Esophagus (tissue), 2 donors: ENCODE data around the gene TACC2. TPM values are rescaled to one million over a fixed set of nuclear protein-coding genes. Genes with fewer than 3 reads are reported as not detected.

Source experiments
- H3K27ac ChIP-seq, 2 donors: one replicate each; pipeline ENCODE4 v1.5.1; 2013; ENCODE audit warnings: low read depth in 2 of 2, mild to moderate bottlenecking in 2 of 2, inconsistent platforms in 1 of 2, low read length in 1 of 2, moderate library complexity in 1 of 2
- H3K27me3 ChIP-seq, 2 donors: one replicate each; pipeline ENCODE4 v1.6.1; 2013; ENCODE audit warnings: low read length in 2 of 2, control low read depth in 1 of 2, mild to moderate bottlenecking in 1 of 2; ENCODE audit not compliant: insufficient read depth in 2 of 2, control insufficient read depth in 1 of 2
- H3K36me3 ChIP-seq, 2 donors: one replicate each; pipeline ENCODE4 v1.6.1; 2013; ENCODE audit warnings: low read length in 1 of 2; ENCODE audit not compliant: control insufficient read depth in 2 of 2, insufficient read depth in 2 of 2
- H3K4me1 ChIP-seq, 2 donors: one replicate each; pipeline ENCODE4 v1.6.1; 2013; ENCODE audit warnings: low read length in 1 of 2; ENCODE audit not compliant: control insufficient read depth in 2 of 2, insufficient read depth in 2 of 2
- H3K4me3 ChIP-seq, 2 donors: one replicate each; pipeline ENCODE4 v1.5.1; 2013; ENCODE audit warnings: low read length in 2 of 2, mild to moderate bottlenecking in 2 of 2, low read depth in 1 of 2, moderate library complexity in 1 of 2
- H3K9me3 ChIP-seq, 2 donors: one replicate each; pipeline ENCODE4 v1.6.1; 2013; ENCODE audit warnings: mild to moderate bottlenecking in 2 of 2, low read depth in 1 of 2, low read length in 1 of 2, moderate library complexity in 1 of 2; ENCODE audit not compliant: control insufficient read depth in 2 of 2, insufficient read depth in 1 of 2
- WGBS, 2 donors: extraction: QIAGEN DNeasy Blood & Tissue Kit; methylation state at CpG; one replicate each; pipeline ENCODE4 v1.1.7; 2013; 5-methylcytosine and 5-hydroxymethylcytosine counted together
- polyA plus RNA-seq, 2 donors: library from polyadenylated mRNA; stranded (reverse); fragments of 200-250 nt; gene quantifications; one replicate each; pipeline ENCODE4 v1.2.3, GENCODE V29; 2013
- donor health status: healthy with polysubstance abuse.
- donor health status: Bipolar disorder and iron deficiency.

Gene TACC2
- polyA plus RNA-seq, 2 donors = 47.8 to 51.8 TPM

DNA sequence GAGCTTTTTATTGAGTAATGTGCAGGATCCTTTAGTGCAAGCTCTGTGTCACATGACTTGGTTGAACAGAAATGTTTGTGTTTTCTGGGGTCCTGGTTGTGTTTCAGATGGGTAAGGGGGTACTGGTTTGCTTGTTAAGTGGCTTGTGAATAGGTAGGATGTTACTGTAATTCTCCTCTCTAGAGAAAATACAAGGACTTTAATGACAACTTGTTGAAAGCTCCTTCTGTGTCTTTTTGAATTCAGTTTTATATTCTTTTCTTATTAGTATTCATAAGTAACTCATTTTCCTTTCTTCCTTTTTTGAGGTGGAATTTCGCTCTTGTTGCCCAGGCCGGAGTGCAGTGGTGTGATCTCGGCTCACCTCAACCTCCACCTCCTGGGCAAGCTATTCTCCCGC is 196.7 kb downstream of the TACC2 start:
- peaks cover 0 to 2% of the 10 kb centered on the region in 2 donors for H3K4me1 ChIP-seq
- H3K9me3 ChIP-seq = no peaks in the 10 kb centered on the region
- WGBS, 2 donors = 99 to 100% methylated on average over 4 of the region's 4 CpGs
- no peaks in the 10 kb centered on the region for H3K27me3 ChIP-seq
- H3K36me3 ChIP-seq = peaks cover 0 to 2% of the 10 kb centered on the region in 2 donors
- no peak overlapping the region for H3K4me3 ChIP-seq
- H3K27ac ChIP-seq = no peak overlapping the region

DNA sequence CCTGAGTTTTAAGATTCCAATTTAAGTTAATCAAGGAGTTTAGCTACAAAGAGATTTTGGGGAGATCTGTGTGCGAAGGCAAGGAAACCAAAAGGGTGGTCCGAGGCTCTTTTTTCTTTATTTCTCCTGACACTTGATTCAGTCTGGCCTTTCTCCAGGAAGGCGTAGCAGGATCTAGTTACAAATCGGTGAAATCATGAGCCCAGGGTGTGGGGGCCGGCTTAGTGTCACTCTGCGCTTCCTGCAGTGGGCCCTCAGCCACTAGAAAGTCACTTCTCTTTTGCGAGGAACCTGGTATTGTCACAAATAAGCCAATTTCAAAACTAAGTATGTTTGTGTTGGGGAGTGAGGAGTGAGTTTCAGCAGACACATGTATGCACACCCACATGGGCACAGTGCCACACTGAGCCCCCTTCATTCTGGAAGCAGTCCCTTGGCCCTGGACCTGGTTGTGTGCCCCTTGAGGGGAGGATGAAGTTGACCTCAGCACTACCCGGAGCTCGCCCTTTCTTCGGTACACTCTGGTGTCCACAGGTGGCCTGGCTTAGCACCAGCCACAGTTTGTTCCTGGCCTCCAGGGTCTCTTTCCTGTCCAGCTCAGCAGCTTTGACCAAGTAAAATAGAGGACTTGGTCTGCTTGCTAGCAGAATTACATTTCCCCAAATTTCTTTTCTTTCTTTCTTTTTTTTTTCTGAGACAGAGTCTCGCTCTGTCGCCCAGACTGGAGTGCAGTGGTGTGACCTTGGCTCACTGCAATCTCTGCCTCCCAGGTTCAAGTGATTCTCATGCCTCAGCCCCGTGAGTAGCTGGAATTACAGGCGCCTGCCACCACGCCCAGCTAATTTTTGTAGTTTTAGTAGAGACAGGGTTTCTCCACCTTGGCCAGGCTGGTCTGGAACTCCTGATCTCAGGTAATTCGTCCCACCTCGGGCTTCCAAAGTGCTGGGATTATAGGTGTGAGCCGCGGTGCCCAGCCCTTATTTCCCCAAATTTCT is 198.2 kb downstream of the TACC2 start:
- Histone ChIP-seq H3K36me3 (peaks cover 0 to 2% of the 10 kb centered on the region in 2 donors), H3K27me3 (no peaks in the 10 kb centered on the region), H3K27ac (no peak overlapping the region), H3K9me3 (no peaks in the 10 kb centered on the region), H3K4me1 (peaks cover under 1 to 3% of the 10 kb centered on the region in 2 donors), H3K4me3 (no peak overlapping the region)
- WGBS, 2 donors = 85% methylated on average over 19 of the region's 19 CpGs

DNA sequence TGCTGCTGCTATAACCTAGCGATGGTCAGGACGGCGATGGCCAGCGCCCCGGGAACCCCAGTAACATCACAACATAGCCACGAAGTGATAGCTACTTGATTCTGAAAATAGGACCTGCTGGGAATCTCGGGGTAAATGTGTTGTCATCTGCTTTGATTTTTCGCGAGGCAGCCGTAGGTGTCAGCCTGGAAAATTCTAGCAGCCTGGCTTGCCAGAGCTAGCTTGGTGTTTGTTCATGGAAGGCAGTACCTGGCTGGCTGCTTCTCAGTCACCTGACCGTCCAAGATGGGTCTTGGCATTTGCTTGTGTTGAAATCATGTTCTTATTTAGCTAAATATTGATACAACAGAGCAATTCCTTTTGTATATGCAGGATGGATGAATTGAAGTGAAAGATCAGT is 199.7 kb downstream of the TACC2 start:
- H3K36me3 ChIP-seq = peaks cover 0 to 2% of the 10 kb centered on the region in 2 donors
- WGBS, 2 donors = 88 to 89% methylated on average over 11 of the region's 11 CpGs
- no peak overlapping the region for H3K27ac ChIP-seq
- peaks cover 2 to 3% of the 10 kb centered on the region in 2 donors for H3K4me1 ChIP-seq
- no peak overlapping the region for H3K4me3 ChIP-seq
- H3K9me3 ChIP-seq = no peaks in the 10 kb centered on the region
- no peaks in the 10 kb centered on the region for H3K27me3 ChIP-seq

DNA sequence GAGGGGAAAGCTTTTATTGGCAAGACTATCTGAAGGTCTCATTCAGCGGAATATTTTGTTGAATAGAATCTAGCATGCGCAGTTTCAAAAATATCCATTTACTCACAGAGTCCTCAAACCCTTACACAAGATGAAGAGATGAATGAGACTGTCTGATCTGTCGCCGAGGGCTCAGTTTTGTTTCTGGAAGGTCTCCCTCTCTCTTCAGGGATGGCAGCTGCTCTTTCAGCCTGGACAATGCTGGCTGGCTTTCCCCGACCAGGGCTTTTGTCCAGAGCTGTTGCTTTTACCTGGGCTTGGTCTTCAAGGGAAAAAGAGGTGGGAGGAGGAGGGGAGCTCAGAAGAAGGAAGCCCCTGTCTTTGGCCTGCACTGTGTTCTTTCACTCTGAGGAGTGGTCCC is 200.2 kb downstream of the TACC2 start:
- 81 to 87% methylated on average over 5 of the region's 5 CpGs for WGBS, 2 donors
- Histone ChIP-seq H3K27ac (no peak overlapping the region), H3K4me3 (no peak overlapping the region), H3K4me1 (peaks cover 2 to 3% of the 10 kb centered on the region in 2 donors), H3K27me3 (no peaks in the 10 kb centered on the region), H3K9me3 (no peaks in the 10 kb centered on the region), H3K36me3 (peaks cover 0 to 3% of the 10 kb centered on the region in 2 donors)

DNA sequence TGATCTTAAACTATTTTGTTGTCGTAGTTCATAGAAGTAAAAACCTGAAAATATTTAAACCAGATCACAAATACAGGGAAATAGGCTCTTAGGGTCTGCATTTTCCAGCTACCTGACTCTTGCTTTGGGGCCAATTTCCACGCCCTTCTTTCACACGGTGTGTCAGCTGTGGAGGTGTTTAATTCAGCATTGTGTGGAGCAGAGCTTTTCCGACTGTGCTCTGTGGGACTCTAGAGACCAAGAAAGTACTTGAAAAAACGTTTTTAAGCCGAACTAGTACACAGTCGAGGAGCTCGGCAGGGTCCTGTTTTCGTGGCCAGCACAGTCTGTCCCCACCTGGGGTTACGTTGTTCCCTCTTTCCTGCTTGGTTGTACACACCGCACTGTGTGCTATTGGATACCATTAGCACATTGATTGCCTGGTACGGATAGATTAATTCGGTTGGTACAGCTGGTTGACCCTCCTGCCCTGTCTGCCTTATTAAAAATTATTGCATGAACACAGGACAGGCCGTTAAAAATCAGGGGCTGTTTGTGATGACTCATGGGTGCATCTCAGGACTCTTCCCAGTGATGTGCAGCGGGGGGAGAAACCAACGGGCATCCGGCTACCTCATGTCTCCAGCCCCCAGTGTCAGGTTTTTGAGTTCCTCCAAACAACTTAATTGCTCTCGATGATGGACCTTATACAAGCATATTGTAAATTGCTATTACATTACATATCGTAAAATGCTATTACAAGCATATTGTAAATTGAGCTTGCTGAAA is 201.4 kb downstream of the TACC2 start:
- H3K27me3 ChIP-seq = no peaks in the 10 kb centered on the region
- H3K4me1 ChIP-seq = peaks cover 2 to 3% of the 10 kb centered on the region in 2 donors
- no peak overlapping the region for H3K4me3 ChIP-seq
- peaks cover 0 to 4% of the 10 kb centered on the region in 2 donors for H3K36me3 ChIP-seq
- no peak overlapping the region for H3K27ac ChIP-seq
- no peaks in the 10 kb centered on the region for H3K9me3 ChIP-seq
- 76 to 79% methylated on average over 19 of the region's 19 CpGs for WGBS, 2 donors

DNA sequence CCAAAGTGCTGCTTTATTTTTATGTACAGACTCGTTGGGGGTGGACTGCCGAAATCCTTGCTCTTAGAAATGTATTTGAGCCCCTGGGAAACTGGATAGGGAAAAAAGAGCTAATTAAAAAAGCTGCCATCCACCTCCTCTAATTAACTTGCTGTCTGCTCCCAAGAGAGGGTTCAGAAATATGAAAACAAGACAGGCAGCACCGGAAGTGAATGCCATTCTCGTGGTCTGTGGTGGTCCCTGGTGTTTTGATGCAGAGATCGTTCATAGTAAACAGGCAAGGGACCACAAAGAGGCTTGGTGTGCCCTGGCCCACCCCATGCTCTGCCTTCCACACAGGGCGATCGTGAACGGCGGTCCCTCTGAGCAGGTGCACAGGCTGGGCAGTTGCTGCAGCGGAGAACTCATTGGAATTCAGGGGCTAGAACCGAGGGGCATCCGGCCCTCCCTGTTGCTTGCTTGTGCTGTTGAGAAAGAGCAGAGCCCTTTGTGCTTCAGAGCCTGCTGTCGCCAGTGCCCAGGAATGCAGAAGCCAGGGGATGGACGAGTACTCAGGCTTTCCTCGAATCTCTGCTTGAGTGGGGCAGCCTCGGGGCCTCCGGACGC is 203.1 kb downstream of the TACC2 start:
- Histone ChIP-seq H3K36me3 (peaks cover 3 to 10% of the 10 kb centered on the region in 2 donors), H3K4me1 (peaks cover 2 to 3% of the 10 kb centered on the region in 2 donors), H3K4me3 (no peak overlapping the region), H3K9me3 (no peaks in the 10 kb centered on the region), H3K27me3 (no peaks in the 10 kb centered on the region), H3K27ac (no peak overlapping the region)
- 84 to 86% methylated on average over 18 of the region's 18 CpGs for WGBS, 2 donors

DNA sequence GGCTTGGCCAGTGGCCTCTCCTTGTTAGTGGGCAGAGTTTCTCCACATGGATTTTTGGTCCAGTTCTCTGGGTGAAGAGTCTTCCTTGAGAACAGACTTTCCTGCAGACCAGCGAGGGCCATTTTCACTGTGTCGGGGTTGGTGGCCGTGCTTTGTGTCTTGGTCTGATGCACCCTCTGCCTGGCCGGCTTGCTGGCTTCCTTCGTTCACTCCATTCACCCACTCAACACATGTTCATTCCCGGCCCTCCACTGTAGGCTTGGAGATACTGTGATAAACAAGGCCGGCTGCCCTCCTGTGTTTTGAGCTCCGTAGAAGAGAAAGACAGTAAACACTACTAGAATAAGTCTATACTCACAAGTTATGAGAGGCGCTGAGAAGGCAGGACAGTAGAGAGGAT is 205.3 kb downstream of the TACC2 start:
- Histone ChIP-seq H3K27ac (no peak overlapping the region), H3K4me3 (no peak overlapping the region), H3K9me3 (no peaks in the 10 kb centered on the region), H3K36me3 (peaks cover 3 to 15% of the 10 kb centered on the region in 2 donors), H3K27me3 (no peaks in the 10 kb centered on the region), H3K4me1 (peaks cover 2 to 3% of the 10 kb centered on the region in 2 donors)
- 94 to 95% methylated on average over 9 of the region's 9 CpGs for WGBS, 2 donors

DNA sequence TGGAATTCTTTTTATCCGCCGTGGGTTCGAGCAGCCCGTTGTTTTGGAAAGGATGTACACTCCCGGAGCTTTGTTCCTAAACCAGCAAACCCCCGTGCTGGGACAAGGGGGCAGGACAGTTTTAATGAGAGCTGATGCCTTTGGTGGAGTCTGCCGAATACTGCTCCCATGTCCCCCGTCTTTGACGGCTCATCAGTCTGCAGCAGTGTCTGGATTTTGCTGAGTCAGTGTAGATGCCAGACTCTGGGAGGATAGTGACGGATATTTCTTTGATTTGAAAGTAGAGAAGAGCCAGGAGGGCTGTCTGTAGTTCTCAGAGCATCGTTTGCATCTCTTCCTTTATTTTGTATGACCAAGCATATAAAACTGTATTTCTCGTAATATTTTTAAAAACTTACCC is 207.3 kb downstream of the TACC2 start:
- 74 to 82% methylated on average over 12 of the region's 12 CpGs for WGBS, 2 donors
- peaks cover 5 to 18% of the 10 kb centered on the region in 2 donors for H3K36me3 ChIP-seq
- no peak overlapping the region for H3K27ac ChIP-seq
- no peaks in the 10 kb centered on the region for H3K27me3 ChIP-seq
- H3K4me1 ChIP-seq = peaks cover 2 to 3% of the 10 kb centered on the region in 2 donors
- H3K4me3 ChIP-seq = no peak overlapping the region
- H3K9me3 ChIP-seq = no peaks in the 10 kb centered on the region

DNA sequence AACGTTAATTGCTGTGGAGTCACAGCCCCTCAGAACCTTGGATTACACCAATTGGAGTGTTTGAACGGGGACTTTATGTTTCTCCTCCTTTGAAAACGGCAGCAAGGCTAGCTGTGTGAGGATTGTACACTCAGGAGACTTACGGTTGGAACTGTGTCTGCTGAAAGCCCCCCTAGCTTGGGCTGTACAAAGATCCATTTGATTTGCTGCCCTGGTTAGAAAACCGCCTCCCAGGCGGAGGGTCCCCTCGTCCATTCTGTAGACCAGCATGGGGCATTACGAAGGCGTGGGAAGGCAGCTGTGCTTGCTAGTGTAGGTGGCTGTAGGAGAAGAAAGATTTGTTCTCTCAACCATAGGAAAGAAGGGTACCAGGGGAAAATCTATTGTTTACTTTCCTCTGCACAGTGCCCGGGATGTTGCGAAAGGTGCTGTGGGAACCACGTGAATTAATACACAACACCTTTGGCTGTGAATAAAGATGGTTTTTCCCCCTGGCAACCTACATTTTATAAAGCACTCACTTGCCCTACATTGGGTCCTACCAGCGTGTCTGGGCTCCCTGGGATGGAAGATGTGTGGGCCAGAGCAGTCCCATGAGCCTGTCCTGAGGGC is 208.8 kb downstream of the TACC2 start:
- 80% methylated on average over 13 of the region's 13 CpGs for WGBS, 2 donors
- no peaks in the 10 kb centered on the region for H3K4me1 ChIP-seq
- peaks cover 5 to 21% of the 10 kb centered on the region in 2 donors for H3K36me3 ChIP-seq
- no peaks in the 10 kb centered on the region for H3K27me3 ChIP-seq
- H3K4me3 ChIP-seq = no peak overlapping the region
- H3K9me3 ChIP-seq = no peaks in the 10 kb centered on the region
- H3K27ac ChIP-seq = no peak overlapping the region
